ENCODE data around the gene SPAG16. TPM values are rescaled to one million over a fixed set of nuclear protein-coding genes. Genes with fewer than 3 reads are reported as not detected.

Gene SPAG16
- polyA plus RNA-seq, 1 donor: 53.7 TPM

DNA sequence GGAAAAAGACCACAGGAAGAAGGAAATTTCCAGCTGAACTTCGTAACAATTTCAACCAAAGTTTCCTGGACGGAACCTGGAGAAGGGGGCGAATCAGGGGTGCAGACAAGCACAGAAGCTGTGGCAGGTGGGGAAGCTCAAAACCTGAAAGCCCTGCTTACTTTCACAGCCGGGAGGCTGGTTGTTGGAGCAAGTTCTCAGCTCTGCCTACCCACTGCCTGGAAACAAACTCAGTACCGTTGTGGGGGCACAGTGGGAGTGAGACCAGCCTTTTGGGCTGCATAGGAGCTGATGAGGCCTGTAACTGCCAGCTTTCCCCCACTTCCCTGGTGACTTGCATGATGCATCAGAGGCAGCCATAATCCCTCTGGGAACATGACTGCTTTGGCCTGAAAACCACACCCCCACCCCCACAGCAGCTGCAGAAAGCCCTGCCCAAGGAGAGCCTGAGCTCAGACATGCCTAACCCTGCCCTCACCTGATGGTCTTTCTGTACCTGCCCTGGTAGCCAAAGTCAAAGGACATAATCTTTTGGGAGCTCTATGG is 919.6 kb downstream of the SPAG16 start:
- H3K27ac ChIP-seq (ENCODE audit: low read length): no peak overlapping the region
- H3K36me3 ChIP-seq (ENCODE audit: control insufficient read depth, insufficient read depth, low read length): no peaks in the 10 kb centered on the region
- WGBS (ENCODE audit: insufficient coverage, low lambda C conversion rate): no CpG with 5 or more reads among the region's 5 CpGs
- DNase-seq: no peak
- no peak overlapping the region for H3K4me3 ChIP-seq (ENCODE audit: low read length)
- H3K9me3 ChIP-seq (ENCODE audit: control insufficient read depth, low read depth, low read length): no peaks in the 10 kb centered on the region
- H3K27me3 ChIP-seq (ENCODE audit: control insufficient read depth, insufficient read depth, low read length): no peaks in the 10 kb centered on the region
- no peaks in the 10 kb centered on the region for H3K4me1 ChIP-seq (ENCODE audit: control insufficient read depth, insufficient read depth, low read length)

DNA sequence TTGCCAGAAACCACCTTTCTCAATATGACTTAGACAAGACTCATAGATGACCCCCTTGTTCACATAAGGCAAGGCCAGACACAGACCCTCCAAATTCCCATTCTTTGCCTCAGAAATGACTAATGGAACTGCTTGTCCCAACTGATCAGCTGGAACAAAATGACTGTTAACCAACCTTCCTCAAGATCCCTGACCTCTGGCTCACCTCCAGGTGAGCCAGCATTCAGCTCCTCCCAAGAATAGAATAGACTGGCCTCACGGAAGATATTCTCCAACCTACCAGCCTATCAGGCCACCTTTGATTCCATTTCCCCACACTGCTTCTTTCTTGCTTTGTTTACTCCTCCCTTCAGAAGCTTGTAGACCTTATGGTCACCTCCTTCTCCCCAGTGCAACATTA is 930.8 kb downstream of the SPAG16 start:
- Histone ChIP-seq H3K4me3 (ENCODE audit: low read length) (no peak overlapping the region), H3K4me1 (ENCODE audit: control insufficient read depth, insufficient read depth, low read length) (no peaks in the 10 kb centered on the region), H3K36me3 (ENCODE audit: control insufficient read depth, insufficient read depth, low read length) (no peaks in the 10 kb centered on the region), H3K27me3 (ENCODE audit: control insufficient read depth, insufficient read depth, low read length) (no peaks in the 10 kb centered on the region), H3K27ac (ENCODE audit: low read length) (no peak overlapping the region), H3K9me3 (ENCODE audit: control insufficient read depth, low read depth, low read length) (no peaks in the 10 kb centered on the region)
- WGBS (ENCODE audit: insufficient coverage, low lambda C conversion rate): no CpG with 5 or more reads among the region's 1 CpG
- no peak for DNase-seq

DNA sequence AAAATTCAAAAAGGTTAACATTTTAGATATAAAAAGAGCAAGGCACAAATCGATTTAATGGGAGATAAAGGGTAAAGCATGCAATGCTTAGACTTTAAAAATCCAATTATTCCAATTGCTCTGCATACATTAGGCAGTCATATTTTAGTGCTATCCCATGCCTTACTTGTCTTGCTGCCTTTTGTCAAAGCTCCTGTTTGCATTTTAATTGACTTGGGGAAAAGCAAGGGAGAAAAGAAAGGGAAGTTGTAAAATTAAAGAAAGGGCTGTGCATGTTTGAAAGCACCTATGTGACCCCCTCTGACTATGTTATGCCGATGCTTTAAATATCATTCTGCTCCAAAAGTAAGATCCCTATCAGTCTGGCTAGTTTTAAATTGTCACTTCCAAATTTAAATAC is 932.9 kb downstream of the SPAG16 start:
- no peaks in the 10 kb centered on the region for H3K27me3 ChIP-seq (ENCODE audit: control insufficient read depth, insufficient read depth, low read length)
- H3K4me1 ChIP-seq (ENCODE audit: control insufficient read depth, insufficient read depth, low read length): no peaks in the 10 kb centered on the region
- H3K4me3 ChIP-seq (ENCODE audit: low read length): no peak overlapping the region
- DNase-seq: no peak
- H3K36me3 ChIP-seq (ENCODE audit: control insufficient read depth, insufficient read depth, low read length): no peaks in the 10 kb centered on the region
- no peak overlapping the region for H3K27ac ChIP-seq (ENCODE audit: low read length)
- 73% methylated on average over 1 of the region's 2 CpGs for WGBS (ENCODE audit: insufficient coverage, low lambda C conversion rate)
- no peaks in the 10 kb centered on the region for H3K9me3 ChIP-seq (ENCODE audit: control insufficient read depth, low read depth, low read length)

DNA sequence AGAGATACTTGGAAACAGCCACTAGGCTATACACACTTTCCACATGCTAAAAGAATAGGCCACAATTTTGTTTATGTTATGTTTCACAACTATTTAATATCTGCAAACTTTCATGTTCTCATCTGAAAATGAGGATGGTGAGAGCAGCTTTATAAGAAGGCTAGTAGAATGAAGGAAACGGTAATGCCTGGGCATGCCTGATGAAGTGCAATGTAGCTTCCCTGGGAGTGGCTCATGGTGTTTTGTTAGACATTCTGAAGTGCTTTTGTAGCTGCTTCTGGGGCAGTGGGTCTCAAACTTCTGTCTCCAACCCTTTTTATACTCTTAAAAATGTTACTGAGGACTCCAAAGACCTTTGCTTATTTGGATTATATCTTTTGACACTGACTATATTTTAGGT is 933.3 kb downstream of the SPAG16 start:
- WGBS (ENCODE audit: insufficient coverage, low lambda C conversion rate): no CpG with 5 or more reads among the region's 1 CpG
- no peaks in the 10 kb centered on the region for H3K4me1 ChIP-seq (ENCODE audit: control insufficient read depth, insufficient read depth, low read length)
- H3K4me3 ChIP-seq (ENCODE audit: low read length): no peak overlapping the region
- no peak overlapping the region for H3K27ac ChIP-seq (ENCODE audit: low read length)
- no peaks in the 10 kb centered on the region for H3K9me3 ChIP-seq (ENCODE audit: control insufficient read depth, low read depth, low read length)
- no peak for DNase-seq
- no peaks in the 10 kb centered on the region for H3K27me3 ChIP-seq (ENCODE audit: control insufficient read depth, insufficient read depth, low read length)
- H3K36me3 ChIP-seq (ENCODE audit: control insufficient read depth, insufficient read depth, low read length): no peaks in the 10 kb centered on the region

DNA sequence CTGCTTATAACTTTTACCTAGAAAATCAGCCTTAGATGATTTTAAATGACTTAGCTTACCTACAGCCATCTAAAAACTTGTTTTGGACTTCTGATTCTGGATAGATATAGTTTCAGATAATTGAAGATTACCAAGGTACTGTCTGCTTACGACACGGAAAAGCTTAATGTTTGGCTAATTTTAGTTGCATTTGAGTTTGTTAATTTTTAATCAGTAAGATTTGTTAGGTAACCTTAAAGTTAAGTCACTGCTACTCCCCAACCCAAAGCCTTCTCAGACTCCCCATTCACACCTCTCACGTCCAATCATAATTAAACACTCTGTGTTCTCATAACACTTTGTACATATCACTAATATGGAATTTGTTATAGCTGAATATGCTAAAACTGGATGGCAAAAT is 936.0 kb downstream of the SPAG16 start:
- Histone ChIP-seq H3K4me3 (ENCODE audit: low read length) (no peak overlapping the region), H3K27me3 (ENCODE audit: control insufficient read depth, insufficient read depth, low read length) (no peaks in the 10 kb centered on the region), H3K27ac (ENCODE audit: low read length) (no peak overlapping the region), H3K36me3 (ENCODE audit: control insufficient read depth, insufficient read depth, low read length) (no peaks in the 10 kb centered on the region), H3K4me1 (ENCODE audit: control insufficient read depth, insufficient read depth, low read length) (no peaks in the 10 kb centered on the region), H3K9me3 (ENCODE audit: control insufficient read depth, low read depth, low read length) (no peaks in the 10 kb centered on the region)
- DNase-seq: no peak
- WGBS (ENCODE audit: insufficient coverage, low lambda C conversion rate): 25% methylated on average over 2 of the region's 3 CpGs

DNA sequence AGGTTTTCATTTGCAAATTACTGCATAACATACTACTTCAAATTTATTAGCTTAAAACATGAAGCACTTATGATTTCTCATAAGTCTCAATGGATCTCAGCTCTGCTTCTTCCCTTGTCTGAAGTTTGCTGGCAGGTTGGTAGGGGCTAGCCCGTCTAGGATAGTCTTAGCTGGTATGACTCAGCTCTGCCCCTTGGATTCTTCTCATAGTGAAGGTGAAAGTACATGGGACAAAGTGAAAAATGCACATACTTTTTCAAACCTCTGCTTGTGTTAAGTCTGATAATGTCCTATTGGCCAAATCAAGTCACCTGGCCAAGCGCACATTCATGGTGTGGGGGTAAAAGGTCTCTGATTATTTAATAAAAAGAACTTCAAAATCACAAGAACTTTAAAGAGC is 941.8 kb downstream of the SPAG16 start:
- H3K27ac ChIP-seq (ENCODE audit: low read length): no peak overlapping the region
- no peaks in the 10 kb centered on the region for H3K36me3 ChIP-seq (ENCODE audit: control insufficient read depth, insufficient read depth, low read length)
- WGBS (ENCODE audit: insufficient coverage, low lambda C conversion rate): no CpG with 5 or more reads among the region's 2 CpGs
- no peaks in the 10 kb centered on the region for H3K27me3 ChIP-seq (ENCODE audit: control insufficient read depth, insufficient read depth, low read length)
- no peaks in the 10 kb centered on the region for H3K9me3 ChIP-seq (ENCODE audit: control insufficient read depth, low read depth, low read length)
- no peak overlapping the region for H3K4me3 ChIP-seq (ENCODE audit: low read length)
- H3K4me1 ChIP-seq (ENCODE audit: control insufficient read depth, insufficient read depth, low read length): no peaks in the 10 kb centered on the region
- no peak for DNase-seq

DNA sequence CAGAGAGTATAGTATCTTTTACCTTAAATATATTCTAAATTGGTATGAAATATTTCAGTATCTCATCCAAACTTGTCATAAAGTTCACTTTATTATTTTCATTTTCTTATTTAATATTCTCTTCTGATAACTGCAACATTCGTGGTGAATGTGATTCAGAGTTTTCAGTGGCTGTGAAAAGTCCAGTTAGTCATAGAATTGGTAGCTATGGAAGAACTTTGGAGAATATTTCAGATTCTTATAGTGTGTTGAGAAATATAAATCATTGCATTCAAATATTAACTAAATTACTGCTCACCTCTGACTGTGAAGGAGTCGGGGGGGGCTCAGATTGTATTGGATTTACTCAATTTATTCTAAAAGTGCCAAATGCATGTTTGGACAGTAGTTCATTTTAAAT is 948.0 kb downstream of the SPAG16 start:
- WGBS (ENCODE audit: insufficient coverage, low lambda C conversion rate): 100% methylated on average over 1 of the region's 2 CpGs
- Histone ChIP-seq H3K27ac (ENCODE audit: low read length) (no peak overlapping the region), H3K36me3 (ENCODE audit: control insufficient read depth, insufficient read depth, low read length) (no peaks in the 10 kb centered on the region), H3K4me3 (ENCODE audit: low read length) (no peak overlapping the region), H3K4me1 (ENCODE audit: control insufficient read depth, insufficient read depth, low read length) (no peaks in the 10 kb centered on the region), H3K27me3 (ENCODE audit: control insufficient read depth, insufficient read depth, low read length) (no peaks in the 10 kb centered on the region), H3K9me3 (ENCODE audit: control insufficient read depth, low read depth, low read length) (no peaks in the 10 kb centered on the region)
- no peak for DNase-seq

DNA sequence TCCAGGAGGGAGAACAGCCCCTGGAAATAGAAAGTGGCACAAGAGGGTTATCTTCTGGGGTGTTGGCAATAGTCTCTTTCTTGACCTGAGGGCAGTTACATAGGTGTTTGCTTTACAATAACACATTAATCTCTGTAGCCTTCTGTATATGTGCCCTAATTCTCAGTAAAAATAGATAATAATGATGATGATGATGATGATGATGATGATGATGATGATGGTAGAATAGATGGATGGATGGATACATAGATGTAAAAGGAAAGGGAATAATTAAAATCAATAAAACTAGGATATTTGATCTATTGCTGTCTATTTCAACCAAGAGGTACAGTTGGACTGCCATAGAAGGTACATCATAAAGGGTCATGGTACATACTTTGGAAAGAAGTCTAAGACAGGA is 948.9 kb downstream of the SPAG16 start:
- Histone ChIP-seq H3K4me3 (ENCODE audit: low read length) (no peak overlapping the region), H3K27ac (ENCODE audit: low read length) (no peak overlapping the region), H3K9me3 (ENCODE audit: control insufficient read depth, low read depth, low read length) (no peaks in the 10 kb centered on the region), H3K4me1 (ENCODE audit: control insufficient read depth, insufficient read depth, low read length) (no peaks in the 10 kb centered on the region), H3K36me3 (ENCODE audit: control insufficient read depth, insufficient read depth, low read length) (no peaks in the 10 kb centered on the region), H3K27me3 (ENCODE audit: control insufficient read depth, insufficient read depth, low read length) (no peaks in the 10 kb centered on the region)
- DNase-seq: no peak

DNA sequence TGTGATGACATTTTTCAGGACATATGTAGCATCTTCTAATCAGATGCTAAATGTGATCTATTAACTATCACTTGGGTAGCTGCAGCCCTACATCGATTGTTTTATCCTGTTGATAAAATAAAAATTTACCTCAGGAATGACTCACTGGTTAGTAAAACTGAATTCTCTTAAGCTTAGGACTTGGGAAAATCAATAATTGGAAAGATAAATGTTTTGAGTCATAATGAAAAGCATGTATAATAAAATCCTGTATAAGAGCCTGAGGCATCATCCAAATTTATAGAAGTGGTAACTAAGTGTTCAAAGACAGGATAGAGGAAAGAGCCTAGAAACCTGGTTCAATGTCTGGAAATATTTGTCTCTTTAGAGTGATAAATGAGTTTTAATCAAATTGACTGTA is 958.5 kb downstream of the SPAG16 start:
- no CpG with 5 or more reads among the region's 1 CpG for WGBS (ENCODE audit: insufficient coverage, low lambda C conversion rate)
- no peaks in the 10 kb centered on the region for H3K4me1 ChIP-seq (ENCODE audit: control insufficient read depth, insufficient read depth, low read length)
- no peak overlapping the region for H3K4me3 ChIP-seq (ENCODE audit: low read length)
- H3K9me3 ChIP-seq (ENCODE audit: control insufficient read depth, low read depth, low read length): no peaks in the 10 kb centered on the region
- H3K27me3 ChIP-seq (ENCODE audit: control insufficient read depth, insufficient read depth, low read length): no peaks in the 10 kb centered on the region
- no peak overlapping the region for H3K27ac ChIP-seq (ENCODE audit: low read length)
- no peaks in the 10 kb centered on the region for H3K36me3 ChIP-seq (ENCODE audit: control insufficient read depth, insufficient read depth, low read length)
- no peak for DNase-seq

DNA sequence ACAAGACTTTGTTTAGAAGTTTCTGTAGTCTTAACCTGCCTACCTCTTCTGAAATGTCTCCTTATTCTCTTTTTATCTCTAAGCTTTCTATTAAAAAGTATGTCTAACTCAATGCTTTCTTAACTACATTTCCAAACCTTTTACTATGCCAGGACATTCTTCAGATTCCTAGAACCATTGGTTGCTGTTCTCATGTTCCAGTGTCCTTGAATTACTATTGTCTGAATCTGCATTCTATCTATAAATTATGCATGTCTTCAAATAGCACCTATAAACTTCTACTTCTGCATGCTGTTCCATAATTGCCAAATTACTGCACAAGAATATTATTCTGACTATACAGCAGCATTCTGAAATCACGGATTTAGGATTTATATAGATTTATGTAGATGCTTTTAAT is 960.6 kb downstream of the SPAG16 start:
- Histone ChIP-seq H3K4me1 (ENCODE audit: control insufficient read depth, insufficient read depth, low read length) (no peaks in the 10 kb centered on the region), H3K27me3 (ENCODE audit: control insufficient read depth, insufficient read depth, low read length) (no peaks in the 10 kb centered on the region), H3K36me3 (ENCODE audit: control insufficient read depth, insufficient read depth, low read length) (no peaks in the 10 kb centered on the region), H3K4me3 (ENCODE audit: low read length) (no peak overlapping the region), H3K9me3 (ENCODE audit: control insufficient read depth, low read depth, low read length) (no peaks in the 10 kb centered on the region), H3K27ac (ENCODE audit: low read length) (no peak overlapping the region)
- no CpG with 5 or more reads among the region's 1 CpG for WGBS (ENCODE audit: insufficient coverage, low lambda C conversion rate)
- no peak for DNase-seq

DNA sequence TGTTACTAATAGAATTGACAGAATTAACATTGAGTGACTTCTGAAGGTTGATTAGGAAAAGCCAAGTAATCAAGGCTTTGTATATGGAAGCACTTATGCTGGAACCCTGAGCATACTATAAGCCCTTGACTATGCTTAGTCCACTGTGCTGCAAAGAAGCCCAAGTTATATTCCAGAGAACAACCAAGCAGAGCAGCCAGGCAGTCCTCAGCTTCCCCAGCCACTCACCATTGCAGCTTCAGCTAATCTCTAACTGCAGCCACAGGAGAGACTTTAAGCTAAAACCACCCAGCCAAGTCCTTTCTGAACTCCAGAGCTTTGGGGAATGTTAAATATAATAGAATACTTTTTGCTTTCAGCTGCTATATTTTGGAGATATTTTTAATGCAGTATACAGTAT is 962.2 kb downstream of the SPAG16 start:
- DNase-seq: no peak
- no peaks in the 10 kb centered on the region for H3K9me3 ChIP-seq (ENCODE audit: control insufficient read depth, low read depth, low read length)
- no peak overlapping the region for H3K27ac ChIP-seq (ENCODE audit: low read length)
- no peaks in the 10 kb centered on the region for H3K36me3 ChIP-seq (ENCODE audit: control insufficient read depth, insufficient read depth, low read length)
- H3K27me3 ChIP-seq (ENCODE audit: control insufficient read depth, insufficient read depth, low read length): no peaks in the 10 kb centered on the region
- H3K4me3 ChIP-seq (ENCODE audit: low read length): no peak overlapping the region
- no peaks in the 10 kb centered on the region for H3K4me1 ChIP-seq (ENCODE audit: control insufficient read depth, insufficient read depth, low read length)

Measured in large intestine (tissue), 3 donors.